ENCODE measurements around the gene EIF3I. TPM values are rescaled to one million over a fixed set of nuclear protein-coding genes. Genes with fewer than 3 reads are reported as not detected.

Gene EIF3I
- total RNA-seq, 1 experiment from 2014 or later: 294 TPM

GRCh38 chr1:32187850-32188249 lies 34.4 kb upstream of the EIF3I start:
- H3K36me3 ChIP-seq (ENCODE audit: control insufficient read depth, insufficient read depth, low read length): peaks cover 37% of the 10 kb centered on the region
- no peak overlapping the region for H3K4me3 ChIP-seq (ENCODE audit: low read depth in 2 of 2, low read length in 2 of 2)
- DNase-seq (ENCODE audit: low read depth, low spot score) (no peak), ATAC-seq (no peak)
- in situ Hi-C loops (cut with HindIII; ENCODE audit: low pct_unique_long_range_greater_than_20kb, low sequenced_read_pairs): no loop called here
- CTCF ChIA-PET: no interaction called here
- no peak overlapping the region for H3K27ac ChIP-seq (ENCODE audit: low read length)
- peaks cover 4% of the 10 kb centered on the region; the same call in 1 of the 2 replicates for H3K4me1 ChIP-seq (ENCODE audit: control insufficient read depth, insufficient read depth, low read length)
- H3K9me3 ChIP-seq (ENCODE audit: control insufficient read depth, insufficient read depth, low read depth, low read length): no peaks in the 10 kb centered on the region
- no TSS peak for BruUV-seq (replicated peaks)
- intact Hi-C loops (cut with micrococcal nuclease; ENCODE audit: unreplicated experiment): no loop called here
- POLR2A ChIA-PET: no interaction called here
- H3K27me3 ChIP-seq (ENCODE audit: control insufficient read depth, insufficient read depth, low read length): no peaks in the 10 kb centered on the region
- TF ChIP-seq TCF7L2 (IDR thresholded peaks at IDR 0.05; ENCODE audit: low read depth, low read length): no peak
- TF ChIP-seq SIN3A (IDR thresholded peaks at IDR 0.05; ENCODE audit: borderline replicate concordance, insufficient read depth, low read depth, low read length): no peak
- no peak for TF ChIP-seq CTCF (IDR thresholded peaks at IDR 0.05)
- TF ChIP-seq POLR2AphosphoS5 (IDR thresholded peaks at IDR 0.05; ENCODE audit: low read depth, low read length): no peak
- TF ChIP-seq REST (IDR thresholded peaks at IDR 0.05; ENCODE audit: insufficient read depth in 1 of 2, low read depth in 2 of 2, low read length in 1 of 2): no peak

- no peak for ATAC-seq
- no peaks in the 10 kb centered on the region for H3K27me3 ChIP-seq (ENCODE audit: control insufficient read depth, insufficient read depth, low read length)
- intact Hi-C loops (cut with micrococcal nuclease; ENCODE audit: unreplicated experiment): no loop called here
- TF ChIP-seq SIN3A (IDR thresholded peaks at IDR 0.05; ENCODE audit: borderline replicate concordance, insufficient read depth, low read depth, low read length): no peak
- peaks cover 14% of the 10 kb centered on the region for H3K4me1 ChIP-seq (ENCODE audit: control insufficient read depth, insufficient read depth, low read length)
- BruUV-seq (replicated peaks): no TSS peak
- peaks cover 39% of the 10 kb centered on the region for H3K36me3 ChIP-seq (ENCODE audit: control insufficient read depth, insufficient read depth, low read length)
- ChIA-PET CTCF (no interaction called here), POLR2A (interaction anchor here (0.6 kb wide), 1 partner anchor 84 kb away, joined by 3 read pairs; the partner anchor contains the start of gene KPNA6)
- no peak overlapping the region for H3K4me3 ChIP-seq (ENCODE audit: low read depth in 2 of 2, low read length in 2 of 2)
- no peak for DNase-seq (ENCODE audit: low read depth, low spot score)
- H3K27ac ChIP-seq (ENCODE audit: low read length): no peak overlapping the region
- H3K9me3 ChIP-seq (ENCODE audit: control insufficient read depth, insufficient read depth, low read depth, low read length): no peaks in the 10 kb centered on the region
- in situ Hi-C loops (cut with HindIII; ENCODE audit: low pct_unique_long_range_greater_than_20kb, low sequenced_read_pairs): no loop called here
Measured at GRCh38 chr1:32192220-32192948, 29.8 kb upstream of the EIF3I start.

GRCh38 chr1:32194984-32195383 lies 27.2 kb upstream of the EIF3I start:
- H3K36me3 ChIP-seq (ENCODE audit: control insufficient read depth, insufficient read depth, low read length): peaks cover 26% of the 10 kb centered on the region
- intact Hi-C loops (cut with micrococcal nuclease; ENCODE audit: unreplicated experiment) (no loop called here), in situ Hi-C loops (cut with HindIII; ENCODE audit: low pct_unique_long_range_greater_than_20kb, low sequenced_read_pairs) (no loop called here)
- H3K27ac ChIP-seq (ENCODE audit: low read length): no peak overlapping the region
- no peak for DNase-seq (ENCODE audit: low read depth, low spot score)
- no peak for TF ChIP-seq REST (IDR thresholded peaks at IDR 0.05; ENCODE audit: insufficient read depth in 1 of 2, low read depth in 2 of 2, low read length in 1 of 2)
- TF ChIP-seq POLR2AphosphoS5 (IDR thresholded peaks at IDR 0.05; ENCODE audit: low read depth, low read length): no peak
- no peak for TF ChIP-seq TCF7L2 (IDR thresholded peaks at IDR 0.05; ENCODE audit: low read depth, low read length)
- TF ChIP-seq CTCF (IDR thresholded peaks at IDR 0.05): no peak
- no peak for TF ChIP-seq SIN3A (IDR thresholded peaks at IDR 0.05; ENCODE audit: borderline replicate concordance, insufficient read depth, low read depth, low read length)
- H3K4me1 ChIP-seq (ENCODE audit: control insufficient read depth, insufficient read depth, low read length): peaks cover 33% of the 10 kb centered on the region
- POLR2A ChIA-PET: interaction anchor here (0.5 to 0.6 kb wide), 2 partner anchors 12 to 49 kb away, joined by 3 to 19 read pairs; no protein-coding TSS in a partner anchor
- ATAC-seq: no peak
- H3K27me3 ChIP-seq (ENCODE audit: control insufficient read depth, insufficient read depth, low read length): no peaks in the 10 kb centered on the region
- no TSS peak for BruUV-seq (replicated peaks)
- no peak overlapping the region for H3K4me3 ChIP-seq (ENCODE audit: low read depth in 2 of 2, low read length in 2 of 2)
- H3K9me3 ChIP-seq (ENCODE audit: control insufficient read depth, insufficient read depth, low read depth, low read length): no peaks in the 10 kb centered on the region
- CTCF ChIA-PET: no interaction called here
